HG03095 (cell line): ENCODE results near the gene PPP6R2.

ENCODE experiments used
- ATAC-seq: cut with Tn5 transposase; IDR thresholded peaks from one replicate; pipeline ENCODE4 v1.9.1; 2021; ENCODE audit warnings: moderate library complexity; ENCODE audit not compliant: unreplicated experiment

PPP6R2 gene

GRCh38 chr22:50482107-50483074 lies 139.3 kb downstream of the PPP6R2 start:
- no peak for ATAC-seq

GRCh38 chr22:50483106-50483505 lies 140.0 kb downstream of the PPP6R2 start:
- ATAC-seq = no peak

GRCh38 chr22:50483556-50483955 lies 140.4 kb downstream of the PPP6R2 start:
- no peak for ATAC-seq

- no peak for ATAC-seq
Measured at GRCh38 chr22:50483977-50484853, 141.1 kb downstream of the PPP6R2 start.

- ATAC-seq = no peak
Measured at GRCh38 chr22:50485221-50486131, 142.3 kb downstream of the PPP6R2 start.

- no peak for ATAC-seq
Measured at GRCh38 chr22:50486561-50487289, 143.6 kb downstream of the PPP6R2 start, which contains the start of gene MIOX. TSS of gene MIOX (plus strand) at chr22:50486859. CDS start at chr22:50486898, 39 bp downstream.

- ATAC-seq = no peak
Measured at GRCh38 chr22:50487290-50488005, 144.3 kb downstream of the PPP6R2 start.

- no peak for ATAC-seq
Measured at GRCh38 chr22:50488006-50488677, 145.0 kb downstream of the PPP6R2 start.

GRCh38 chr22:50488886-50489285 lies 145.8 kb downstream of the PPP6R2 start:
- ATAC-seq = no peak

GRCh38 chr22:50489363-50490243 lies 146.5 kb downstream of the PPP6R2 start:
- no peak for ATAC-seq

GRCh38 chr22:50490531-50491308 lies 147.6 kb downstream of the PPP6R2 start:
- no peak for ATAC-seq
